Muscle layer of colon (tissue), 2 donors: ENCODE results near the gene PHEX.

Experiments used
- H3K27ac ChIP-seq: one replicate; pipeline ENCODE4 v1.7.0; 2013; ENCODE audit warnings: low read depth, mild to moderate bottlenecking, low read length, moderate library complexity
- H3K27me3 ChIP-seq, 2 donors: one replicate each; pipeline ENCODE4 v1.7.0; 2013; ENCODE audit warnings: low read length in 2 of 2, mild to moderate bottlenecking in 2 of 2; ENCODE audit not compliant: insufficient read depth in 2 of 2, control insufficient read depth in 1 of 2
- H3K36me3 ChIP-seq: one replicate; pipeline ENCODE4 v1.7.0; 2013; ENCODE audit warnings: mild to moderate bottlenecking, low read length; ENCODE audit not compliant: insufficient read depth
- H3K4me1 ChIP-seq: one replicate; pipeline ENCODE4 v1.7.0; 2013; ENCODE audit warnings: mild to moderate bottlenecking, low read length; ENCODE audit not compliant: insufficient read depth
- H3K4me3 ChIP-seq, 2 donors: one replicate each; pipeline ENCODE4 v1.7.0; 2013; ENCODE audit warnings: low read length in 2 of 2, low read depth in 1 of 2, mild to moderate bottlenecking in 1 of 2, moderate library complexity in 1 of 2
- H3K9ac ChIP-seq: one replicate; pipeline ENCODE4 v1.7.0; 2013; ENCODE audit warnings: low read length
- H3K9me3 ChIP-seq: one replicate; pipeline ENCODE4 v1.7.0; 2013; ENCODE audit warnings: mild to moderate bottlenecking, low read length
- donor health status: abdominal sarcoma.
- donor health status: Adenocarcinoma of cecum.

Gene PHEX

DNA sequence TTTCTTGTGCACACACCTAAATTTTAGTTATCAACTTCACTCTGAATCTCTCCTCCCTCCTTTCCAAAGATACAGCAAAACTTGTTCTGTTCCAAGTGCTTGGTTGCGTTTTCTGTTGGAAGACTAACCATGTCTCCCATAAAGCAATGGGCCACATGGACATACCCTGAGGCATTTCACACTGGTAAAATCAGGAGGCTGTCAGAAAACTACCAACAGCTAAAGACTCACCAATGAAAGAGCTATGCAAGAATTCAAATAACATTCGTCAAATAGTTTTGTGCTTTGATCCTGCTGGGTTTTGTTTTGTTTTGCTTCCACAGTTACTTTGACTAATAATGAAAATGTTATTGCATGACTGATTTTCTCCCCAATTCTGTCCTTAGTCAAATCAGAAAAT is 46.0 kb downstream of the PHEX start:
- H3K4me1 ChIP-seq = no peaks in the 10 kb centered on the region
- H3K9me3 ChIP-seq = no peaks in the 10 kb centered on the region
- H3K36me3 ChIP-seq = no peaks in the 10 kb centered on the region
- H3K27me3 ChIP-seq = no peaks in the 10 kb centered on the region
- no peak overlapping the region for H3K27ac ChIP-seq
- no peak overlapping the region for H3K4me3 ChIP-seq
- H3K9ac ChIP-seq = no peak overlapping the region

DNA sequence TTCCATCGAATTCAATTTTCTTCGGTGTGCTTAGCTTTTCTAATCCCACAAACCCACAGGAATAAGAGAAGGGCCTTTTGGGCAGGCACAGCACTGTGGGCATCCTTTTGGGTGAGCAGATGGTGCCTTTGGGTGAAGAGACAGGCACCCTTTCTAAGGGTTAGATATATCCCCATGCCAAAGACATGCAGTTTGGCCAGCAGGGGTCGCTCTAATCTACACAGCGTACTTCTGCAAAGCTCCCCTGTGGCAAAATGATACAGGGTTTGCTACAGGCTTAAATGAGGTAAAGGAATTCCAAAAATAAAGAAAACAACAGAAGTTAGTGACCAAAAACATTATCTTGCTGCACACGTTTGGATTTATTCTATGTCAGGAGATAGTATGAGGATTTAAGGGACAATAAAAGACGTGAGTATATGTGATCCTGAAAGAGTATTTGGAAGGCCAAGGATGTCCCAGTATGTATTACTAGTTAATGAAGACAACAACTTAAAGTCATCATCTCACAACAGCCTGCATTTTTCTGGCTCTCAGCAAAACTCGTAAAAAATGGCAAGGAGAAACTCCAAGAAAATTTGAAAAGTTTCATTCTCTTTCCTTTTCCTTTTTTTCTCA is 49.5 kb downstream of the PHEX start:
- H3K27me3 ChIP-seq = no peaks in the 10 kb centered on the region
- no peaks in the 10 kb centered on the region for H3K36me3 ChIP-seq
- no peak overlapping the region for H3K27ac ChIP-seq

DNA sequence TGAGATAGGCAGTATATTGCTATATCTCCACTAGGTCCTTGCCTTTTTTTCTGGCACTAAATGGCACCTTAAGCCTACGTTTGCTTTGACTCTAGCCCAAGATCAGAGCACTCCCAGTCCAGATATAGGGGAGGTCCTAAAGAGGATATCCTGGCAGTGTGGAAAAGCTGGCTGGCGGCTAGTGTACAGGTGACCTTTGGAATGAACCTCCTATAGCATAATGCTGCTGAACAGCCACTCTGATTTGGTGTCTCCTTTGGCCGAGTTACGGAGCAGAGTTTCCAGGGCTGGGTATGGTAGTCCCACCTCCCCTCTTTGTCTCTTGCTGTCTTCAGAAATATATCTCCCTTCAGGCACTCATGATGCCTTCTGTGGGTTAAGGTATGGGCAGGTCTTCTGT is 53.9 kb downstream of the PHEX start:
- no peak overlapping the region for H3K9ac ChIP-seq
- H3K27ac ChIP-seq = no peak overlapping the region
- no peaks in the 10 kb centered on the region for H3K9me3 ChIP-seq
- H3K4me1 ChIP-seq = no peaks in the 10 kb centered on the region
- H3K27me3 ChIP-seq = no peaks in the 10 kb centered on the region
- no peaks in the 10 kb centered on the region for H3K36me3 ChIP-seq
- no peak overlapping the region for H3K4me3 ChIP-seq

More for the DNA sequence above, 49.5 kb downstream of the PHEX start:
- Histone ChIP-seq H3K9me3 (no peaks in the 10 kb centered on the region), H3K4me3 (no peak overlapping the region), H3K9ac (no peak overlapping the region), H3K4me1 (no peaks in the 10 kb centered on the region)

DNA sequence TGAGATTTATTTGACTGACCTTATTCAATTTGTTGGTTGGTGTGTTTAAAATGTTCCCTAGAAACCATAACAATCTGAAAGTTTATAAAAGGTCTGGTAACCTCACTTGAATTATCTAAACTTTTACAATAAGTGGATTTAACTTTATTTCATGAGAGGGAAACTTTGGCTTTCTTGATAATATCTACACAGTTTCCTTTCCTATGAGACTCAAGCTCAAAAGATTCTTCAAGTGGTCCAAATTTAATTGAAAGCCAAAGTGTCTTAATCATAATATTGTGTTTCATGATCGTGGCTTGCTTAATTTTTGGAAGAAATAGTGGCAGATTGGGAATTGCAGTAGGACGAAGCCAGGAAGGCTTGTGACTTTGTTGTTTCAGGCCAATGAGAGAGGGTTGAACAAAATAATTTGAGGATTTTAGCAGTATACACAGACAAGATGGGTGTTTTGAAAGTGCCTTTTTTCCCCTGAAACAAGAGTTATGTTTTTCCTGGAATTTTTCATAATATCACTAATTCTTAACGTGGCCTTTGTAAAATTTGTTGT is 55.0 kb downstream of the PHEX start:
- no peak overlapping the region for H3K9ac ChIP-seq
- H3K9me3 ChIP-seq = no peaks in the 10 kb centered on the region
- H3K27ac ChIP-seq = no peak overlapping the region
- no peaks in the 10 kb centered on the region for H3K4me1 ChIP-seq
- H3K4me3 ChIP-seq = no peak overlapping the region
- H3K36me3 ChIP-seq = no peaks in the 10 kb centered on the region
- no peaks in the 10 kb centered on the region for H3K27me3 ChIP-seq

DNA sequence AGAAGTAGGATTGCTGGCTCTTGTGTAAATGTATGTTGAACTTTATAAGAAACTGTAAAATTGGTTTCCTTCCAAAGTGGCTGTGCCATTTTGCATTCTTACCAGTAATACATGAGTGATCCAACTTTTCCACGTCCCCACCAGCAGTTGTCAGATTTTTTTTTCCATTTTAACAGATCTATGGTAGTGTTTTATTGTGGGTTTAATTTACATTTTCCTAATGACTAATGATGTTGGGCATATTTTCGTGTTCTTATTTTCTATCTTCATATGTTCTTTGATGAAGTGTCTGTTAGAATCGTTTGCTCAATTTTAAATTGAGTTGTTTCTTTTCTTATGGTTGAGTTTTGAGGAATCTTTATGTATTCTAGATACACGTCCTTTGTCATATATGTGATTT is 56.2 kb downstream of the PHEX start:
- Histone ChIP-seq H3K4me3 (no peak overlapping the region), H3K9me3 (no peaks in the 10 kb centered on the region), H3K27me3 (peaks cover 0 to 3% of the 10 kb centered on the region in 2 donors), H3K36me3 (no peaks in the 10 kb centered on the region), H3K4me1 (no peaks in the 10 kb centered on the region), H3K9ac (no peak overlapping the region), H3K27ac (no peak overlapping the region)

DNA sequence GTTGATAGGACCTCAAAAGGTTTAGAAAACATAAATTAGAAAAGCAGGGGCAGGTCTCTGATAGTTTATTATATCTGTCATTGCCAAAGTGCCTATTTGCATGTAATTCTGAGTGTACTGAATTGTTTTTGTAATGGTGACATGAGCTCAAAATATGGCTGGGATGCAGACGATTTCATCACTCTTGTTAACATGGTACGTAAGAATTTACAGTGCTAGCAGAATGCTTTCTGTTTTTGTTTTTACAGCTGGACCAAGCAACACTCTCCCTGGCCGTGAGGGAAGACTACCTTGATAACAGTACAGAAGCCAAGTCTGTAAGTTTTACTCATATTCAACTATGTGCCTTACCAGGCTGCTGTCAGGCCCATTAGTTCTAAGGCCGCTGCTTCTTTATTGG is 58.1 kb downstream of the PHEX start:
- no peak overlapping the region for H3K9ac ChIP-seq
- no peaks in the 10 kb centered on the region for H3K9me3 ChIP-seq
- no peaks in the 10 kb centered on the region for H3K36me3 ChIP-seq
- no peak overlapping the region for H3K27ac ChIP-seq
- no peaks in the 10 kb centered on the region for H3K4me1 ChIP-seq
- peaks cover 0 to 5% of the 10 kb centered on the region in 2 donors for H3K27me3 ChIP-seq
- H3K4me3 ChIP-seq = no peak overlapping the region

DNA sequence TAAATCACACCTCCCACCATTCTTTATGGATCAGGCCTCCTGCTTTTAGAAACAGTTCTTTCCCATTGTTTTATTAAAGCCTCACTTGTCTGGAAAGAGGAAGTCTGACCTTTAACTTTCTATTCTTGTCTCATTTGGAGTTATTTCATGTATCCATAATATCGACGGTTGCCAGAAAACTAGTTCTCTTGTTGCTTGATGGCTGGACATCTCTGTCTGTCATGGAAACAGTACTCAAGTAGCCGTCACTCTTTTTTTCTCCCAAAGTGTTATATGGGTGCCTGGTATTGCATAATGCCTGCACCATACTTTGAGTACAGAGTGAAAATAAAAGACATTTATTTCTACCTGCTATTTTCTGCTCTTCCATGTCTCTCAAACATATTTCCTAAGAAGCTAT is 61.4 kb downstream of the PHEX start:
- H3K27me3 ChIP-seq = peaks cover 0 to 5% of the 10 kb centered on the region in 2 donors
- no peaks in the 10 kb centered on the region for H3K4me1 ChIP-seq
- H3K4me3 ChIP-seq = no peak overlapping the region
- H3K9ac ChIP-seq = no peak overlapping the region
- H3K9me3 ChIP-seq = no peaks in the 10 kb centered on the region
- H3K27ac ChIP-seq = no peak overlapping the region
- H3K36me3 ChIP-seq = no peaks in the 10 kb centered on the region

DNA sequence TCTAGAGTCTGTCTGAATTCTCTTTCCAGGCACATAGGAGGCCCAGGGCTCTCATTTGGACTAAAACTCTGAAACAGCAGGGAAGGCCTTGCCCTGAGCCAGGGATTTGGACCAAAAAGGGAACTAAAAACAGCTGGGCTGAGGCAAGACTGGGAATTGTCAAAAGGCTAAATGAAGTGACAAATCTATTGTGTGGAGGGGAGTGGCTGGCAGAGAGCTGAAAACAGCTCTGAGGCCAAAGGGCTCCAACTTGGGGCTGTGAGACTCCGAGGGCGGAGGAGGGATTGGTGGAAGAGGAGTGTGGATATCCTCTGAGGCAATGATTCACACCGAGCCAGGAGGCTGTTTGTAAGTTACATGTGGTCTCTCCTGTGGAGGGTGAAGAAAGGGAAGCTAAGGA is 63.2 kb downstream of the PHEX start:
- Histone ChIP-seq H3K36me3 (no peaks in the 10 kb centered on the region), H3K4me3 (no peak overlapping the region), H3K9me3 (no peaks in the 10 kb centered on the region), H3K4me1 (no peaks in the 10 kb centered on the region), H3K27ac (no peak overlapping the region), H3K9ac (no peak overlapping the region), H3K27me3 (peaks cover 0 to 5% of the 10 kb centered on the region in 2 donors)

DNA sequence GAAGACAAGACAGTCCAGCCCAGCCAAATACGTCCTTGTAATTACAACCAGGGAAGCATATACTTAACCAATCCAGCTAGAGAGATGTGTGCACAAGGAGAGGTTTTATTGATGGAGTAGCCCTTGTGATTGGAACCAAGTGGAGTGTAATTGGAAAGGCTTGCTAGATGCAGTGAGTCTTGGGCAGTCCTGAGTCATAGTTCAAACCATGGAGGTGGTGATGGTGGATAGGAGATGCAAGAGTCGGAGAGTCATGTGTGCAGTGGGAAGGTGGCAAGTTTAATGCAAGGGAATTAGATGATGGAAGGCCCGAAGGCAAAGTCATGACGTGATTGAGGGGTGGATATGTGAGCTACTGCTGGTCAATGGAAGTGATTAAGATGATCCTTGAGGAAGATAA is 63.7 kb downstream of the PHEX start:
- no peak overlapping the region for H3K4me3 ChIP-seq
- peaks cover 0 to 5% of the 10 kb centered on the region in 2 donors for H3K27me3 ChIP-seq
- H3K27ac ChIP-seq = no peak overlapping the region
- no peak overlapping the region for H3K9ac ChIP-seq
- H3K4me1 ChIP-seq = no peaks in the 10 kb centered on the region
- no peaks in the 10 kb centered on the region for H3K36me3 ChIP-seq
- H3K9me3 ChIP-seq = no peaks in the 10 kb centered on the region

DNA sequence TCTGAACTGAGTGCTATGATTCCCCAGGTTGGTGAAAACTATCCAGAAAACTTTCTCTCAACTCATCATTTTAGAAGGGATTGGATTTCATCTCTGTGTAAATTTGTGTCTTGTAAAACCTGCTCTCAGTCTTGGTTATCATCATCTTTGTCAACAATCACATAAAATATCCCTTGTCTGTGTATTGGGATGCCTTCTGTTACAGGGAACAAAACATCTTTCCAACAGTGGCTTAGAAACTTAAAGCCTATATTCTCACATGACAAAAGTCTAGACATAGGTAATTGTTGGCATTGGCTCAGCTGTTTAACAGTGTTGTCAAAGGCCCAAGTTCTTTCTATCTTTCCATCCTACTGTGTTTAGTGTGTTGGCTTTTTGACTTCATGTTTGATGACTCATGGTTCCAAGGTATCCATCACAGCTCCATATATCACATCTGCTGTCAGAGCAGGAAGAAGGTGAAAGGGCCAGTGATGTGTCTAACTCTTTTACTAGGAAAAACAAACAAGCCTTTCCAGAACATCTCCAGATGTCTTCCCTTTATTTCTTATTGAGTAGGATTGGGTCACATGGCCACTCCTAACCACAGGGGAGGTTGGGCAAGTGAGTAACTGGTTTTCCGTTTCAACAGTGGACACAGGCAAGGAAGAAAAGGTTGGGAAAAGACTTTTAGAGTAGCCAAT is 65.0 kb downstream of the PHEX start:
- Histone ChIP-seq H3K36me3 (no peaks in the 10 kb centered on the region), H3K9ac (no peak overlapping the region), H3K4me1 (no peaks in the 10 kb centered on the region), H3K27ac (no peak overlapping the region), H3K4me3 (no peak overlapping the region), H3K27me3 (peaks cover 0 to 5% of the 10 kb centered on the region in 2 donors), H3K9me3 (no peaks in the 10 kb centered on the region)

DNA sequence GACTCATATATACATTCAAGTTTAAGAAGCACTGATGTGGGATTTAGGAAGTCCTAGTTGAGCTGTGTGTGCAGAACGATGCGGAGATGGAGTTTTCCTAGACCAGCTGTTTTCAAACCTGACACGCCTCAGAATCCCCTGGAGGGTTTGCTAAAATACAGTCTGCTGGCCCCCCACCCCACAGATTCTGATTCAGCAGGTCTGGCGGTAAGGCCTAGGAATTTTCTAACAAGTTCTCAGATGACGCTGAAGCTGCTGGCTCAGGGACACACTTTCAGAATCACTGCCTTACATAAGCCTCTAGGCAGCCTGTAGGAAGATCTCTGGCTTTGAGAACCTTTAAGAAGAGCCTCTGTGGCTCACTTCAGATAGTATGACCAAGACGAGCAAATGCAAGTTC is 73.1 kb downstream of the PHEX start:
- Histone ChIP-seq H3K27ac (no peak overlapping the region), H3K4me1 (no peaks in the 10 kb centered on the region), H3K9me3 (no peaks in the 10 kb centered on the region), H3K36me3 (no peaks in the 10 kb centered on the region), H3K9ac (no peak overlapping the region), H3K4me3 (no peak overlapping the region), H3K27me3 (no peaks in the 10 kb centered on the region)

DNA sequence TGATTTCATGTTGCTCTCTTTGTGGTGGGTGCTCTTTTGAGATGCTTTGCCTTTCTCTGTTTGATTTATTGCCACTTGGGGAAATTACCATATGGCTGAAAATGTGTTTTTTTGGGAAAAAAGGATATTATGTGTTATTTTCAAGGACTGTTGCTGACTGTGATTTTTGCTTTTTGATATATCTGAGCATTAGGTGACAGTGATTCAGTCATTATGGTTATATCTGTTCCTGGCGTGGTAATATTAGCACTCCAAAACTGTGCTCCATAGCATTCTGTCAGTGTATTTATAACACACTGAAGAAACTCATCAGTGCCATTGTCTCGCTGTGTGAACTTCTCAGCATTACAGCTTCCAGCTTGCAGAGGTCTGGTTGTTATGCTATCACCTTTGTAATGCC is 73.8 kb downstream of the PHEX start:
- no peaks in the 10 kb centered on the region for H3K9me3 ChIP-seq
- no peak overlapping the region for H3K4me3 ChIP-seq
- H3K9ac ChIP-seq = no peak overlapping the region
- no peaks in the 10 kb centered on the region for H3K36me3 ChIP-seq
- H3K27me3 ChIP-seq = no peaks in the 10 kb centered on the region
- no peak overlapping the region for H3K27ac ChIP-seq
- no peaks in the 10 kb centered on the region for H3K4me1 ChIP-seq
